A549 (cell line): ENCODE measurements around the gene MBOAT2.

Source experiments
- CBX2 ChIP-seq: fragments of 200-600 bp; sonication (generic); IDR thresholded peaks from 2 replicates; pipeline ENCODE4 v1.6.1; 2016; ENCODE audit warnings: low read depth, mild to moderate bottlenecking, borderline replicate concordance
- CEBPB ChIP-seq, 2 experiments: fragments of >200 bp in 1 of 2; sonication (Bioruptor Twin) in 1 of 2; formaldehyde crosslinking in 1 of 2; IDR thresholded peaks; 2 replicates each; pipeline ENCODE4 v1.6.1; 2012 to 2016
- CTCF ChIP-seq: fragments of >200 bp; sonication (Bioruptor Twin); formaldehyde crosslinking; IDR thresholded peaks from 3 replicates; pipeline ENCODE4 v1.5.1; 2016
- GATA3 ChIP-seq: IDR thresholded peaks from 2 replicates; pipeline ENCODE4 v1.6.1; 2012; ENCODE audit warnings: borderline replicate concordance
- JUN ChIP-seq, 2 experiments: fragments of >200 bp; sonication (Bioruptor Twin); formaldehyde crosslinking; IDR thresholded peaks; 2 replicates in 1 of 2; 3 replicates in 1 of 2; pipeline ENCODE4 v1.6.1; 2016 to 2017
- MAFK ChIP-seq: fragments of 450-650 bp; IDR thresholded peaks from 2 replicates; pipeline ENCODE4 v1.6.1; 2014; ENCODE audit not compliant: partially characterized antibody
- MAZ ChIP-seq: fragments of 150-350 bp; IDR thresholded peaks from 2 replicates; pipeline ENCODE4 v1.6.1; 2014; ENCODE audit warnings: antibody characterized with exemption, low read depth, low read length, borderline replicate concordance
- MYC ChIP-seq: IDR thresholded peaks from 2 replicates; pipeline ENCODE4 v1.6.1; 2012; ENCODE audit warnings: mild to moderate bottlenecking, inconsistent platforms, low read length, improper control_type of control experiment, borderline replicate concordance
- NR3C1 ChIP-seq: fragments of >200 bp; sonication (Bioruptor Twin); formaldehyde crosslinking; IDR thresholded peaks from 3 replicates; pipeline ENCODE4 v1.6.1; 2017
- POLR2A ChIP-seq: IDR thresholded peaks from 2 replicates; pipeline ENCODE4 v1.6.1; 2012; ENCODE audit warnings: mild to moderate bottlenecking, low read length
- POLR2AphosphoS2 ChIP-seq: conservative IDR thresholded peaks from 2 replicates; pipeline ENCODE4 v1.6.1; 2012; ENCODE audit warnings: low read length, improper control_type of control experiment, inconsistent platforms
- ZFP36 ChIP-seq: fragments of 450-650 bp; IDR thresholded peaks from 2 replicates; pipeline ENCODE4 v1.6.1; 2014; ENCODE audit warnings: borderline replicate concordance; ENCODE audit not compliant: partially characterized antibody
- TF ChIP-seq, protein P1 (sequence below): fragments of 200-600 bp; sonication (generic); IDR thresholded peaks from 2 replicates; pipeline ENCODE4 v1.6.1; 2016; ENCODE audit warnings: antibody characterized with exemption, mild to moderate bottlenecking, moderate library complexity

DNA sequence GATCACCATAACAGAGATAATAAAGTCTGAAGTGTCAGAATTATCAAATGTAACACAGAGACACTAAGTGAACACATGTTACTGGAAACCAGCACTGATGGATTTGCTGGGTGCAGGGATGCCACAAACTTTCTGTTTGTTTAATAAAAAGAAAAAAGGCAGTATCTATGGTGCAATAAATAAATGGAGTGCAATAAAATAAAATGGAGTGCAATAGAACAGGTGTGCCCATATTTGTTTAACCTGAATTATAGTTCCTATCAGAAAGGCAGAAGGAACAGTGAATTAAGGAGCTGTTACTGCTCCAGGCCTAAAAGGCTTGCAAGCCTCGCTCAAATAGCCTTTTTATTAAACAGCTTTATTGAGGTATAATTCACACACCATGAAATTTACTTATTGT lies 85.1 kb downstream of the MBOAT2 start:
- TF ChIP-seq NR3C1 (no peak), MAFK (no peak), CTCF (no peak), CEBPB (IDR thresholded peaks at IDR 0.05) (no peak), JUN (IDR thresholded peaks at IDR 0.05) (no peak), ZFP36 (no peak), POLR2AphosphoS2 (no peak), GATA3 (no peak), MAZ (no peak), POLR2A (no peak), MYC (no peak), CBX2 (no peak)
- TF ChIP-seq, protein P1, sequence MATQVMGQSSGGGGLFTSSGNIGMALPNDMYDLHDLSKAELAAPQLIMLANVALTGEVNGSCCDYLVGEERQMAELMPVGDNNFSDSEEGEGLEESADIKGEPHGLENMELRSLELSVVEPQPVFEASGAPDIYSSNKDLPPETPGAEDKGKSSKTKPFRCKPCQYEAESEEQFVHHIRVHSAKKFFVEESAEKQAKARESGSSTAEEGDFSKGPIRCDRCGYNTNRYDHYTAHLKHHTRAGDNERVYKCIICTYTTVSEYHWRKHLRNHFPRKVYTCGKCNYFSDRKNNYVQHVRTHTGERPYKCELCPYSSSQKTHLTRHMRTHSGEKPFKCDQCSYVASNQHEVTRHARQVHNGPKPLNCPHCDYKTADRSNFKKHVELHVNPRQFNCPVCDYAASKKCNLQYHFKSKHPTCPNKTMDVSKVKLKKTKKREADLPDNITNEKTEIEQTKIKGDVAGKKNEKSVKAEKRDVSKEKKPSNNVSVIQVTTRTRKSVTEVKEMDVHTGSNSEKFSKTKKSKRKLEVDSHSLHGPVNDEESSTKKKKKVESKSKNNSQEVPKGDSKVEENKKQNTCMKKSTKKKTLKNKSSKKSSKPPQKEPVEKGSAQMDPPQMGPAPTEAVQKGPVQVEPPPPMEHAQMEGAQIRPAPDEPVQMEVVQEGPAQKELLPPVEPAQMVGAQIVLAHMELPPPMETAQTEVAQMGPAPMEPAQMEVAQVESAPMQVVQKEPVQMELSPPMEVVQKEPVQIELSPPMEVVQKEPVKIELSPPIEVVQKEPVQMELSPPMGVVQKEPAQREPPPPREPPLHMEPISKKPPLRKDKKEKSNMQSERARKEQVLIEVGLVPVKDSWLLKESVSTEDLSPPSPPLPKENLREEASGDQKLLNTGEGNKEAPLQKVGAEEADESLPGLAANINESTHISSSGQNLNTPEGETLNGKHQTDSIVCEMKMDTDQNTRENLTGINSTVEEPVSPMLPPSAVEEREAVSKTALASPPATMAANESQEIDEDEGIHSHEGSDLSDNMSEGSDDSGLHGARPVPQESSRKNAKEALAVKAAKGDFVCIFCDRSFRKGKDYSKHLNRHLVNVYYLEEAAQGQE = no peak
